Loucy (cell line): ENCODE measurements around the gene EEFSEC.

Source experiments
- CTCF ChIP-seq: fragments of 200-600 bp; sonication (generic); conservative IDR thresholded peaks from 2 replicates; pipeline ENCODE4 v1.5.1; 2014; ENCODE audit warnings: mild to moderate bottlenecking, antibody characterized with exemption, low read length
- EZH2phosphoT487 ChIP-seq: fragments of 200-600 bp; IDR thresholded peaks from 2 replicates; pipeline ENCODE4 v1.6.1; 2018; ENCODE audit warnings: antibody characterized with exemption, mild to moderate bottlenecking, moderate library complexity, borderline replicate concordance

GRCh38 chr3:128301186-128302023 lies 148.1 kb downstream of the EEFSEC start:
- TF ChIP-seq CTCF (no peak), EZH2phosphoT487 (no peak)
